Body of pancreas (tissue), 4 donors: ENCODE results near the gene IP6K3. TPM values are rescaled to one million over a fixed set of nuclear protein-coding genes. Genes with fewer than 3 reads are reported as not detected.

Experiments used
- ATAC-seq: fragments of 150-250 bp; one replicate; pipeline ENCODE4 v1.9.1; 2016
- DNase-seq, 4 donors: peaks; one replicate each; pipeline ENCODE4 v3.0.0-alpha.2; 2019
- H3K27ac ChIP-seq, 4 donors: fragments of 200-600 bp; sonication (generic); 1 replicate in 3 of 4; 2 replicates in 1 of 4; pipeline versions ENCODE4 v1.5.1 to v1.6.1; 2016 to 2019; ENCODE audit warnings: mild to moderate bottlenecking in 1 of 4, mixed read lengths in 1 of 4, moderate library complexity in 1 of 4
- H3K27me3 ChIP-seq, 2 donors: fragments of 200-600 bp; sonication (generic); one replicate each; pipeline ENCODE4 v1.6.0; 2016; ENCODE audit warnings: mild to moderate bottlenecking in 1 of 2
- H3K36me3 ChIP-seq, 2 donors: fragments of 200-600 bp; sonication (generic); replicated peaks in 1 of 2; 2 replicates each; pipeline ENCODE4 v1.5.1; 2016; ENCODE audit warnings: low read depth in 2 of 2; ENCODE audit not compliant: insufficient read depth in 1 of 2
- H3K4me1 ChIP-seq: fragments of 200-600 bp; sonication (generic); one replicate; pipeline ENCODE4 v1.6.0; 2016
- H3K4me3 ChIP-seq, 2 donors: fragments of 200-600 bp; sonication (generic); 1 replicate in 1 of 2; 2 replicates in 1 of 2; pipeline ENCODE4 v1.5.1; 2016 to 2019
- H3K9me3 ChIP-seq, 3 donors: fragments of 200-600 bp; sonication (generic); 1 replicate in 2 of 3; 2 replicates in 1 of 3; pipeline ENCODE4 v1.5.1; 2016
- POLR2A ChIP-seq, 3 donors: fragments of 450-650 bp; IDR thresholded peaks; one replicate each; pipeline ENCODE4 v1.6.1; 2016; ENCODE audit warnings: antibody characterized with exemption in 3 of 3, mild to moderate bottlenecking in 2 of 3
- WGBS, 2 donors: methylation state at CpG; one replicate each; pipeline ENCODE4 v1.1.5; 2017; 5-methylcytosine and 5-hydroxymethylcytosine counted together
- intact Hi-C: fragments of 100-400 bp; cut with DNase I; formaldehyde crosslinking; loops from one replicate; pipeline ENCODE4 v1.15.1; 2023
- total RNA-seq, 2 donors: library from RNA; depleted of rRNA; stranded (reverse); fragments of >200 nt; gene quantifications; one replicate each; pipeline ENCODE4 v1.1.0, GENCODE V29; 2016
- TF ChIP-seq, protein P1 (sequence below), 7 experiments: fragments of 450-650 bp in 4 of 7; fragments of 200-600 bp in 3 of 7; sonication (generic) in 3 of 7; IDR thresholded peaks; one replicate each; pipeline ENCODE4 v1.5.1; 2016 to 2019; ENCODE audit warnings: antibody characterized with exemption in 7 of 7

The IP6K3 gene
- total RNA-seq, 2 donors from 2014 or later = not detected

DNA sequence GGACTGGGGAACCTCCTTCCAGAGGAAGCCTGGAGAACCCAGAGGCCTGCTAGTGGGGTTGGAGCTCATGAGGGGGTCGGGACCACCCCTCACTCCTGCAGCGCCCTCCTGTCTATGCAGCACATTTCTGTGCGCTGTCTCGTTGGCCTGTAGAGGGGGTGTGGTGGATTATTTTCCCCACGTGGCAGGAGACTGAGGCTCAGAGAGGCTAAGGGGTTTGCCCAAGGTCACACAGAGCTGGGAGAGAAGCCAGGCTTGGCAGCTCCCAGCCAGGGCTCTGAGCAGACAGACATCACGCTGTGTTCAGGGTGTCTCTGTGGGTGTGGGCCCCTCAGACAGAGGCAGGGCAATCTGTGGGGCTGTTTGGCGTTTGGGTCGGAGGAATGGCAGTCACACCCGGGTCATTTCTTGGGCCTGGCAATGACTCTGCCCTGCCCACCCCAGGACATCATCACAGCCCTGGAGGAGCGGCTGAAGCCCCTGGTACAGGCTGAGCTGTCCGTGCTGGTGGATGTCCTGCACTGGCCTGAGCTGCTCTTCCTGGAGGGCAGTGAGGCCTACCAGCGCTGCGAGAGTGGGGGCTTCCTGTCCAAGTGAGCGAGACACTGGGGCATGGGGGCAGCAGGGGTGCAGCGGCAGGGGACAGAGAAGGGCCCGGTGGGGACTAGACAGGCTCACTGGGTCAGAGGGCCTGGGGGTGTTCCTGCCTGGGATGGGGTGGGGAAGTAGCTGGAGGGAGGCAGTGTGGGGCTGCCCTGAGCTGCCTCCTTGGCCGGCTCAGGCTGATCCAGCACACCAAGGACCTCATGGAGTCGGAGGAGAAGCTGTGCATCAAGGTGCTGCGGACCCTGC is 62.9 kb downstream of the IP6K3 start:
- no peak for DNase-seq

DNA sequence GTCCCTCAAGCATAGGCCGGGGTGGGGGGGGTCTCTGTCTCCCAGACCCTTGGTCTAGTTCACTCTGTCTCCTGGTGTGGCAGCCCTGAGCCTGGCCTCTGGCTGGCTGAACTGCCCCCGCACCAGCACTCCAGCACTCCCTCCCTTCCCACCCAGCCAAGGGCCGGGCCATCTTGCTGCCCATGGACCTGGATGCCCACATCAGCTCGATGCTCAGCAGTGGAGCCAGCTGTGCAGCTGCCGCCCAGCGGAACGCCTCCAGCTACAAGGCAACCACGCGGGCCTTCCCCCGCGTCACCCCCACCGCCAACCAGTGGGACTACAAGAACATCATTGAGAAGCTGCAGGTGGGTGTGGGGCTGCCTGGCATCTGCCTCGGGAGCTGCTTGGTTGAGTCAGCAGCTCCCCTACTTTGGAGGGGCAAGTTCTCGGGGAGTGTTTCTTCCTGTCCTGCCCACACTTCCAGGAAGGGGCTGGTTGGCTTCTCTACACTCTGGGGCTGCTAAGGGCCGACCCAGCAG is 63.6 kb downstream of the IP6K3 start:
- Histone ChIP-seq H3K27me3 (no peaks in the 10 kb centered on the region), H3K27ac (no peak overlapping the region), H3K4me1 (no peaks in the 10 kb centered on the region), H3K36me3 (peaks cover 0 to 15% of the 10 kb centered on the region in 2 donors), H3K9me3 (no peaks in the 10 kb centered on the region), H3K4me3 (no peak overlapping the region)
- TF ChIP-seq POLR2A (IDR thresholded peaks at IDR 0.05) = no peak
- TF ChIP-seq, protein P1, sequence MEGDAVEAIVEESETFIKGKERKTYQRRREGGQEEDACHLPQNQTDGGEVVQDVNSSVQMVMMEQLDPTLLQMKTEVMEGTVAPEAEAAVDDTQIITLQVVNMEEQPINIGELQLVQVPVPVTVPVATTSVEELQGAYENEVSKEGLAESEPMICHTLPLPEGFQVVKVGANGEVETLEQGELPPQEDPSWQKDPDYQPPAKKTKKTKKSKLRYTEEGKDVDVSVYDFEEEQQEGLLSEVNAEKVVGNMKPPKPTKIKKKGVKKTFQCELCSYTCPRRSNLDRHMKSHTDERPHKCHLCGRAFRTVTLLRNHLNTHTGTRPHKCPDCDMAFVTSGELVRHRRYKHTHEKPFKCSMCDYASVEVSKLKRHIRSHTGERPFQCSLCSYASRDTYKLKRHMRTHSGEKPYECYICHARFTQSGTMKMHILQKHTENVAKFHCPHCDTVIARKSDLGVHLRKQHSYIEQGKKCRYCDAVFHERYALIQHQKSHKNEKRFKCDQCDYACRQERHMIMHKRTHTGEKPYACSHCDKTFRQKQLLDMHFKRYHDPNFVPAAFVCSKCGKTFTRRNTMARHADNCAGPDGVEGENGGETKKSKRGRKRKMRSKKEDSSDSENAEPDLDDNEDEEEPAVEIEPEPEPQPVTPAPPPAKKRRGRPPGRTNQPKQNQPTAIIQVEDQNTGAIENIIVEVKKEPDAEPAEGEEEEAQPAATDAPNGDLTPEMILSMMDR (IDR thresholded peaks at IDR 0.05) = no peak
- DNase-seq = no peak
- 81 to 88% methylated on average over 6 to 14 of the region's 15 CpGs for WGBS, 2 donors
- intact Hi-C loops = no loop called here
- no peak for ATAC-seq

More for the DNA sequence above, 62.9 kb downstream of the IP6K3 start:
- no peaks in the 10 kb centered on the region for H3K9me3 ChIP-seq
- no peaks in the 10 kb centered on the region for H3K27me3 ChIP-seq
- H3K27ac ChIP-seq = no peak overlapping the region
- H3K4me1 ChIP-seq = no peaks in the 10 kb centered on the region
- TF ChIP-seq POLR2A (IDR thresholded peaks at IDR 0.05) = no peak
- TF ChIP-seq, protein P1 (IDR thresholded peaks at IDR 0.05) = no peak
- H3K4me3 ChIP-seq = no peak overlapping the region
- H3K36me3 ChIP-seq = peaks cover 0 to 15% of the 10 kb centered on the region in 2 donors
- intact Hi-C loops = no loop called here
- WGBS, 2 donors = 80 to 93% methylated on average over 10 to 19 of the region's 19 CpGs
- ATAC-seq = no peak

DNA sequence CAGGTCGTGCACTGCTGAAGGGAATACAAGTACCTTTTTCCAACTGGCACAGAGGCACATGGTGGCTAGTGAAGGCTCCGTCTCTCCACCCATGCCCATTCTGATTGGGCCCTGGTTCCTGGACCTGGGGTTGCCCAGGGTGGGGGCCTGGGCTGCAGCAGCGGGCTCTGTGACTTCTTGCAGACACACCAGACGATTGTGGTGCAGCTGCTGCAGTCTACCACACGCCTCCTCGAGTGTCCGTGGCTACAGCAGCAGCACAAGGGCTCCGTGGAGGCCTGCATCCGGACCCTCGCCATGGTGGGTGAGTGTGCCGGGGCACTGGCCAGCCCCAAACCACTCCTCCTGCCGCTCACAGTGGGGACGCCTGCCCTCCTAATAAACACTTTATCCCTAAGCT is 64.4 kb downstream of the IP6K3 start:
- TF ChIP-seq, protein P1 (IDR thresholded peaks at IDR 0.05) = no peak
- TF ChIP-seq POLR2A (IDR thresholded peaks at IDR 0.05) = no peak
- no peak for DNase-seq
- H3K4me1 ChIP-seq = no peaks in the 10 kb centered on the region
- no peaks in the 10 kb centered on the region for H3K27me3 ChIP-seq
- no peaks in the 10 kb centered on the region for H3K9me3 ChIP-seq
- 88% methylated on average over 7 to 13 of the region's 13 CpGs for WGBS, 2 donors
- H3K27ac ChIP-seq = no peak overlapping the region
- no peak for ATAC-seq
- peaks cover 0 to 15% of the 10 kb centered on the region in 2 donors for H3K36me3 ChIP-seq
- intact Hi-C loops = no loop called here
- no peak overlapping the region for H3K4me3 ChIP-seq

DNA sequence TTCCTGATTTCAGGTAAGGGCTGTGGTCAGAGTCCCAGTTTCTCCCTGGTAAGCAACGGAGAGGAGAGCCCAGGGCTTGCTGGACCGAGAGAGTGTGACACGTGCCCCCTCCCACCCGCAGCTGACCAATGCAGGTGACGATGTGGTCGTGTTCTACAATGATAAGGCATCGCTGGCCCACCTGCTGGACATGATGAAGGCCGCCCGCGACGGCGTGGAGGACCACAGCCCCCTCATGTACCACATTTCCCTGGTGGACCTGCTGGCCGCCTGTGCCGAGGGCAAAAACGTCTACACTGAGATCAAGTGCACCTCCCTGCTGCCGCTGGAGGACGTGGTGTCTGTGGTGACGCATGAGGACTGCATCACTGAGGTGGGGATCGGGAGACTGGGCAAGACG is 66.9 kb downstream of the IP6K3 start:
- DNase-seq = no peak
- 88 to 93% methylated on average over 17 to 20 of the region's 20 CpGs for WGBS, 2 donors
- H3K27ac ChIP-seq = no peak overlapping the region
- H3K4me3 ChIP-seq = no peak overlapping the region
- no peaks in the 10 kb centered on the region for H3K9me3 ChIP-seq
- TF ChIP-seq, protein P1 (IDR thresholded peaks at IDR 0.05) = no peak
- no peak for TF ChIP-seq POLR2A (IDR thresholded peaks at IDR 0.05)
- no peaks in the 10 kb centered on the region for H3K27me3 ChIP-seq
- H3K4me1 ChIP-seq = no peaks in the 10 kb centered on the region
- intact Hi-C loops = no loop called here
- H3K36me3 ChIP-seq = peaks cover 0 to 4% of the 10 kb centered on the region in 2 donors
- ATAC-seq = no peak
